HUES48 (cell line): ENCODE measurements around the gene SUPT6H.

ENCODE experiments used
- H3K27ac ChIP-seq: one replicate; pipeline ENCODE4 v1.7.0; 2013; ENCODE audit warnings: low read depth, low read length, inconsistent platforms
- H3K27me3 ChIP-seq: 2 replicates; pipeline ENCODE4 v1.6.1; 2013; ENCODE audit warnings: mild to moderate bottlenecking, low read length; ENCODE audit not compliant: control insufficient read depth, insufficient read depth
- H3K36me3 ChIP-seq: 2 replicates; pipeline ENCODE4 v1.6.1; 2013; ENCODE audit warnings: low read length; ENCODE audit not compliant: control insufficient read depth, insufficient read depth
- H3K4me1 ChIP-seq: 2 replicates; pipeline ENCODE4 v1.6.1; 2013; ENCODE audit warnings: mild to moderate bottlenecking, low read length; ENCODE audit not compliant: control insufficient read depth, insufficient read depth
- H3K4me3 ChIP-seq: 2 replicates; pipeline ENCODE4 v1.5.1; 2013; ENCODE audit warnings: mild to moderate bottlenecking, low read depth, low read length
- H3K9ac ChIP-seq: 2 replicates; pipeline ENCODE4 v1.6.1; 2013; ENCODE audit warnings: mild to moderate bottlenecking, low read depth, low read length, moderate library complexity
- H3K9me3 ChIP-seq: 2 replicates; pipeline ENCODE4 v1.6.1; 2013; ENCODE audit warnings: low read length; ENCODE audit not compliant: control insufficient read depth, insufficient read depth

Gene SUPT6H

DNA sequence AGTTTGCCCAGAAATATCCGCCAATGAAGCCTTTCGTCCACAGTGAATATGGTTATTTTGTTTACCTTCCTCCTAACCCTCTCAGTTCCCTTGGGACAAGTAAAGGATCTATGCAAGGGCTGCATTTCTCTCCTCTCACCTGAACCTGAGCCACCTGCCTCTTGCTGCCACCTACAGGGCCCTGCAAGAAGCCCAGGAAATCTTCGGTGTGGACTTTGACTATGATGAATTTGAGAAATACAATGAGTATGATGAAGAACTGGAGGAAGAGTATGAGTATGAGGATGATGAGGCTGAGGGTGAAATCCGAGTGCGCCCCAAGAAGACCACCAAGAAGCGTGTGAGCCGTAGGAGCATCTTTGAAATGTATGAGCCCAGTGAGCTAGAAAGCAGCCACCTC is 14.0 kb downstream of the SUPT6H start:
- no peak overlapping the region for H3K9ac ChIP-seq
- no peak overlapping the region for H3K4me3 ChIP-seq
- no peak overlapping the region for H3K27ac ChIP-seq
- H3K4me1 ChIP-seq: no peaks in the 10 kb centered on the region
- no peaks in the 10 kb centered on the region for H3K9me3 ChIP-seq
- peaks cover 96% of the 10 kb centered on the region for H3K36me3 ChIP-seq
- H3K27me3 ChIP-seq: no peaks in the 10 kb centered on the region

- peaks cover 95% of the 10 kb centered on the region for H3K36me3 ChIP-seq
- no peak overlapping the region for H3K27ac ChIP-seq
- no peak overlapping the region for H3K4me3 ChIP-seq
- H3K4me1 ChIP-seq: no peaks in the 10 kb centered on the region
- no peaks in the 10 kb centered on the region for H3K27me3 ChIP-seq
- H3K9me3 ChIP-seq: no peaks in the 10 kb centered on the region
- H3K9ac ChIP-seq: no peak overlapping the region
These were observed 20.6 kb downstream of the SUPT6H start for GRCh38 chr17:28682655-28683054.

GRCh38 chr17:28684963-28685362 is 23.0 kb downstream of the SUPT6H start:
- no peaks in the 10 kb centered on the region for H3K27me3 ChIP-seq
- H3K9ac ChIP-seq: no peak overlapping the region
- no peak overlapping the region for H3K27ac ChIP-seq
- peaks cover 97% of the 10 kb centered on the region for H3K36me3 ChIP-seq
- H3K9me3 ChIP-seq: no peaks in the 10 kb centered on the region
- H3K4me1 ChIP-seq: no peaks in the 10 kb centered on the region
- no peak overlapping the region for H3K4me3 ChIP-seq

GRCh38 chr17:28685366-28685765 is 23.4 kb downstream of the SUPT6H start:
- Histone ChIP-seq H3K27ac (no peak overlapping the region), H3K9ac (no peak overlapping the region)

DNA sequence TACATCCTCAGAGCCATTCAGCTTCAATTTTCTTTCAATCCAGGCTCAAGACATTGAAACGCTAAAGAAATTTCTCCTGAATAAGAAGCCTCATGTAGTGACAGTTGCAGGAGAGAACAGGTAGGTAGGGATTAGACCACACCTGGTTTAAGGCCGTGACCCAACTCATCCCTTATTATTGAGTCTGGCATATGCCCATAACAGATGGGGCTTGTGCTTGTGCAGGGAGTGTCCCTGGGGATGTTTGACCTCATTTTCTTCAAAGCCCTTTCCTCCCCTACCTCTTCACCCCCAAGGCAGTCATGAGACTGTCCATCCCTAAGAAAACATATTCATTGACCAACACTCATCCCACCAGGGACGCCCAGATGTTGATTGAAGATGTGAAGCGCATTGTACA is 24.3 kb downstream of the SUPT6H start:
- H3K4me3 ChIP-seq: no peak overlapping the region
- no peaks in the 10 kb centered on the region for H3K9me3 ChIP-seq
- no peaks in the 10 kb centered on the region for H3K4me1 ChIP-seq
- no peak overlapping the region for H3K9ac ChIP-seq
- H3K27ac ChIP-seq: no peak overlapping the region
- no peaks in the 10 kb centered on the region for H3K27me3 ChIP-seq
- H3K36me3 ChIP-seq: peaks cover 99% of the 10 kb centered on the region

More at GRCh38 chr17:28685366-28685765, 23.4 kb downstream of the SUPT6H start:
- H3K27me3 ChIP-seq: no peaks in the 10 kb centered on the region
- H3K36me3 ChIP-seq: peaks cover 99% of the 10 kb centered on the region
- no peak overlapping the region for H3K4me3 ChIP-seq
- no peaks in the 10 kb centered on the region for H3K9me3 ChIP-seq
- no peaks in the 10 kb centered on the region for H3K4me1 ChIP-seq

DNA sequence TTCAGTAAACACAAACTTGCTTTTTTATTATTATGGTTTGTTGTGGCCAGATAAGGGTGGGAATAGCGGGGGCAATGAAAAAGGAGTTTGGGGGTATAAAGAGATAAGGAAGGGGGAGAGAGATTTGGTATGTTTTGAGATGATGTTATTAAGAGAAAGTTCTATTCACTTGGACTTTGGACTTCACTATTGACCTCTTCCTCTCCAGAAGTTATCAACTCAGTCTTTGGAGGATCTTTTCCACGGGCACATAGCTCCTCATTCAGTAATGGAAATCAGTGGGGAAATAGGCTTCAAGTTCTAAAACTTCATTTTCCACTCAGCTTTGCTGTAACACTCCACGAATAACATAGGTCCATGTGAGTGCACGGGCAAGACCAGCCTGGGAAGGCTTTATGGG is 26.5 kb downstream of the SUPT6H start:
- Histone ChIP-seq H3K4me1 (no peaks in the 10 kb centered on the region), H3K27ac (no peak overlapping the region), H3K4me3 (no peak overlapping the region), H3K27me3 (no peaks in the 10 kb centered on the region), H3K36me3 (peaks cover 94% of the 10 kb centered on the region), H3K9me3 (no peaks in the 10 kb centered on the region), H3K9ac (no peak overlapping the region)

DNA sequence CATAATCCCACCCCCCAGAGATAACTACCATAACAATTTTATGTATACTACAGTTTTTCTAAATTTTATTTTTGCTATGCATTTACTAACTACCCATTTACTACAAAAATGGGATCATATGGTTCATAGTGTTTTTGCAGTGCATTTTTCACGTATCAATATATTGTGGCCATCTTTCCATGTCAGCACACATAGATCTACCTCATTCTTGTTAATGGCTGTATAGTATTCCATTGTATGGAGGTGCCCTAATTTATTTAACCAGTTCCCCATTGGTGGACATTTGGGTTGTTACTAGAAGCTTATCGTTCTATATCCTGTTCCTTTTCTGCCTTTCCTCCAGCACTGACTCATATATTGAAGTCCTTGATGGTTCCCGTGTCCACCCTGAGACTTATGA is 27.0 kb downstream of the SUPT6H start:
- no peak overlapping the region for H3K27ac ChIP-seq
- no peaks in the 10 kb centered on the region for H3K9me3 ChIP-seq
- H3K4me3 ChIP-seq: no peak overlapping the region
- peaks cover 94% of the 10 kb centered on the region for H3K36me3 ChIP-seq
- H3K4me1 ChIP-seq: no peaks in the 10 kb centered on the region
- H3K27me3 ChIP-seq: no peaks in the 10 kb centered on the region
- H3K9ac ChIP-seq: no peak overlapping the region

- Histone ChIP-seq H3K4me3 (no peak overlapping the region), H3K36me3 (peaks cover 95% of the 10 kb centered on the region), H3K4me1 (no peaks in the 10 kb centered on the region), H3K9ac (no peak overlapping the region), H3K9me3 (no peaks in the 10 kb centered on the region), H3K27ac (no peak overlapping the region), H3K27me3 (no peaks in the 10 kb centered on the region)
These were observed 31.9 kb downstream of the SUPT6H start for GRCh38 chr17:28693869-28694268.

GRCh38 chr17:28698253-28698941 is 36.4 kb downstream of the SUPT6H start:
- H3K9me3 ChIP-seq: no peaks in the 10 kb centered on the region
- no peak overlapping the region for H3K9ac ChIP-seq
- peak overlapping the region; percentile 26 for H3K27ac ChIP-seq
- H3K4me3 ChIP-seq: no peak overlapping the region
- no peaks in the 10 kb centered on the region for H3K4me1 ChIP-seq
- peaks cover 100% of the 10 kb centered on the region for H3K36me3 ChIP-seq
- H3K27me3 ChIP-seq: no peaks in the 10 kb centered on the region

DNA sequence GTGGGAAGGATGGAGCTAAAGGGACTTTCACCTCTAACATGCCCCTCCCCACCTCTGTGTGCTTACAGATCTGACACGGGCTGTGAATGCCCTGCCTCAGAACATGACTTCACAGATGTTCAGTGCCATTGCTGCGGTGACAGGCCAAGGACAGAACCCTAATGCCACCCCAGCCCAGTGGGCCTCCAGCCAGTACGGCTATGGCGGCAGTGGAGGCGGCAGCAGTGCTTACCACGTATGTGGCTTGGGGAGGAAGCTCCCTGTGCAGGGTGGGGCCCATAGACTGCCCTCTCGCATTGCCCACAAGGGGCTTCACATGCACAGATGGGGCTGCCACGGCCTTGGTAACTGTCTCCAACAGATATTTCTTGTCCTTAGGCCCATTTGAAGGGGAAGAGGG is 38.3 kb downstream of the SUPT6H start:
- Histone ChIP-seq H3K27ac (no peak overlapping the region), H3K4me3 (no peak overlapping the region), H3K27me3 (no peaks in the 10 kb centered on the region), H3K36me3 (peaks cover 94% of the 10 kb centered on the region), H3K9ac (no peak overlapping the region), H3K9me3 (no peaks in the 10 kb centered on the region), H3K4me1 (no peaks in the 10 kb centered on the region)

GRCh38 chr17:28700830-28701492 is 39.0 kb downstream of the SUPT6H start:
- Histone ChIP-seq H3K9ac (no peak overlapping the region), H3K4me3 (no peak overlapping the region), H3K4me1 (no peaks in the 10 kb centered on the region), H3K27me3 (no peaks in the 10 kb centered on the region), H3K9me3 (no peaks in the 10 kb centered on the region), H3K27ac (no peak overlapping the region), H3K36me3 (peaks cover 87% of the 10 kb centered on the region)
